Panc1 (cell line): Measurements from ENCODE around the gene HMGXB4. TPM values are rescaled to one million over a fixed set of nuclear protein-coding genes. Genes with fewer than 3 reads are reported as not detected.

Experiments
- ATAC-seq: fragments of 200-7000 bp; cut with Tn5 transposase; 2 replicates; pipeline ENCODE4 v1.9.1; 2020; ENCODE audit warnings: mild to moderate bottlenecking, moderate library complexity
- BruUV-seq: library from RNA; stranded (reverse); fragments of 400-500 nt; replicated peaks from 2 replicates; lab custom pipeline; 2021; lab: Mats Ljungman, UMichigan
- CTCF ChIA-PET: fragments of 300-600 bp; sonication (Branson Sonifier 250); formaldehyde crosslinking; loops from one replicate; lab custom pipeline; 2022; ENCODE audit warnings: antibody characterized with exemption; lab: Charles Lee
- POLR2A ChIA-PET: fragments of 300-600 bp; sonication (Branson Sonifier 250); formaldehyde crosslinking; loops from one replicate; lab custom pipeline; 2022; ENCODE audit warnings: antibody characterized with exemption; lab: Charles Lee
- DNase-seq: peaks from one replicate; pipeline ENCODE4 v3.0.0-alpha.2; 2010; ENCODE audit warnings: low read depth, low spot score
- H3K27ac ChIP-seq: 2 replicates; pipeline ENCODE4 v1.5.1; 2011; ENCODE audit warnings: mild to moderate bottlenecking, low read length, inconsistent platforms
- H3K27me3 ChIP-seq: fragments of 200-500 bp; sonication (Bioruptor generic); 2 replicates; pipeline ENCODE4 v1.6.0; 2014; ENCODE audit warnings: low read length, inconsistent platforms; ENCODE audit not compliant: control insufficient read depth, insufficient read depth
- H3K36me3 ChIP-seq: fragments of 200-500 bp; sonication (Bioruptor generic); 2 replicates; pipeline ENCODE4 v1.5.1; 2014; ENCODE audit warnings: inconsistent platforms, mild to moderate bottlenecking, low read length, moderate library complexity; ENCODE audit not compliant: control insufficient read depth, insufficient read depth
- H3K4me1 ChIP-seq: 2 replicates; pipeline ENCODE4 v1.5.1; 2011; ENCODE audit warnings: inconsistent platforms, mild to moderate bottlenecking, low read length, moderate library complexity; ENCODE audit not compliant: control insufficient read depth, insufficient read depth
- H3K4me3 ChIP-seq, 2 experiments: 2 replicates each; pipeline ENCODE4 v1.5.1; 2011 to 2012; ENCODE audit warnings: low read depth in 2 of 2, low read length in 2 of 2, mild to moderate bottlenecking in 2 of 2, inconsistent platforms in 1 of 2, moderate library complexity in 1 of 2
- H3K9me3 ChIP-seq: fragments of 200-500 bp; sonication (Bioruptor generic); 2 replicates; pipeline ENCODE4 v1.5.1; 2014; ENCODE audit warnings: low read depth, mild to moderate bottlenecking, inconsistent platforms, low read length, moderate library complexity; ENCODE audit not compliant: control insufficient read depth, insufficient read depth
- CTCF ChIP-seq: fragments of 450-650 bp; IDR thresholded peaks from 2 replicates; pipeline ENCODE4 v1.5.1; 2017; ENCODE audit warnings: mild to moderate bottlenecking
- POLR2AphosphoS5 ChIP-seq: IDR thresholded peaks from 2 replicates; pipeline ENCODE4 v1.6.1; 2012; ENCODE audit warnings: mild to moderate bottlenecking, low read depth, low read length, moderate library complexity
- REST ChIP-seq, 2 experiments: IDR thresholded peaks; 2 replicates each; pipeline ENCODE4 v1.6.1; 2011 to 2012; ENCODE audit warnings: low read depth in 2 of 2, control low read depth in 1 of 2, low read length in 1 of 2, mild to moderate bottlenecking in 1 of 2, moderate library complexity in 1 of 2; ENCODE audit not compliant: insufficient read depth in 1 of 2
- SIN3A ChIP-seq: IDR thresholded peaks from 2 replicates; pipeline ENCODE4 v1.6.1; 2012; ENCODE audit warnings: low read depth, mild to moderate bottlenecking, low read length, moderate library complexity, borderline replicate concordance; ENCODE audit not compliant: insufficient read depth
- TCF7L2 ChIP-seq: IDR thresholded peaks from 2 replicates; pipeline ENCODE4 v1.6.1; 2011; ENCODE audit warnings: mild to moderate bottlenecking, low read depth, low read length, inconsistent platforms
- in situ Hi-C: cut with HindIII; loops from 2 replicates; pipeline ENCODE4 v1.10.0; 2016; ENCODE audit warnings: low sequenced_read_pairs, low pct_unique_long_range_greater_than_20kb
- intact Hi-C: fragments of 100-400 bp; cut with micrococcal nuclease; formaldehyde crosslinking; loops from one replicate; pipeline ENCODE4 v1.10.0; 2022; ENCODE audit not compliant: unreplicated experiment
- total RNA-seq: library from RNA; stranded (reverse); gene quantifications from one replicate; pipeline ENCODE4 v1.2.1, GENCODE V29; 2021; ENCODE audit not compliant: unreplicated experiment

The HMGXB4 gene
- total RNA-seq, 1 experiment from 2014 or later, result 23.7 TPM

GRCh38 chr22:35322893-35323292, 65.6 kb downstream of the HMGXB4 start:
- Histone ChIP-seq H3K9me3 (no peaks in the 10 kb centered on the region), H3K27ac (no peak overlapping the region), H3K36me3 (peaks cover 2% of the 10 kb centered on the region; the same call in 1 of the 2 replicates), H3K4me3 (no peak overlapping the region), H3K27me3 (no peaks in the 10 kb centered on the region), H3K4me1 (no peaks in the 10 kb centered on the region)
- in situ Hi-C loops (no loop called here), intact Hi-C loops (no loop called here)
- CTCF ChIA-PET, result no interaction called here
- no peak for TF ChIP-seq POLR2AphosphoS5
- no peak for TF ChIP-seq TCF7L2
- no peak for TF ChIP-seq REST (IDR thresholded peaks at IDR 0.05; ENCODE audit: insufficient read depth in 1 of 2, low read depth in 2 of 2, low read length in 1 of 2)
- TF ChIP-seq CTCF, result no peak
- TF ChIP-seq SIN3A, result no peak
- DNase-seq, result no peak
- no TSS peak for BruUV-seq
- POLR2A ChIA-PET, result no interaction called here
- ATAC-seq, result no peak

GRCh38 chr22:35323305-35323704, 66.0 kb downstream of the HMGXB4 start:
- Histone ChIP-seq H3K4me3 (no peak overlapping the region), H3K4me1 (no peaks in the 10 kb centered on the region), H3K27me3 (no peaks in the 10 kb centered on the region), H3K36me3 (peaks cover 2% of the 10 kb centered on the region; the same call in 1 of the 2 replicates), H3K9me3 (no peaks in the 10 kb centered on the region), H3K27ac (no peak overlapping the region)
- intact Hi-C loops (no loop called here), in situ Hi-C loops (no loop called here)
- ATAC-seq (no peak), DNase-seq (no peak)
- BruUV-seq, result no TSS peak
- TF ChIP-seq REST (IDR thresholded peaks at IDR 0.05; ENCODE audit: insufficient read depth in 1 of 2, low read depth in 2 of 2, low read length in 1 of 2) (no peak), SIN3A (no peak), TCF7L2 (no peak), CTCF (no peak), POLR2AphosphoS5 (no peak)
- ChIA-PET POLR2A (no interaction called here), CTCF (interaction anchor here (0.6 kb wide), 1 partner anchor 34 kb away, joined by 3 read pairs; no protein-coding TSS in a partner anchor)
